CD4-positive, alpha-beta T cell (primary cell): Measurements from ENCODE around the gene PICALM. TPM values are rescaled to one million over a fixed set of nuclear protein-coding genes. Genes with fewer than 3 reads are reported as not detected.

Source experiments
- ATAC-seq: fragments of 200-7000 bp; cut with Tn5 transposase; one replicate; pipeline ENCODE4 v1.10.0; 2022; ENCODE audit warnings: mild to moderate bottlenecking; ENCODE audit not compliant: poor library complexity
- CTCF ChIA-PET: fragments of 350-600 bp; sonication (Branson Sonifier 250); formaldehyde crosslinking; loops from one replicate; lab custom pipeline; 2021; ENCODE audit warnings: antibody characterized with exemption, inconsistent platforms; lab: Charles Lee
- POLR2A ChIA-PET: fragments of 350-600 bp; sonication (Branson Sonifier 250); formaldehyde crosslinking; loops from one replicate; lab custom pipeline; 2021; ENCODE audit warnings: antibody characterized with exemption, inconsistent platforms; lab: Charles Lee
- DNase-seq, 14 experiments: peaks; one replicate each; pipeline ENCODE4 v3.0.0-alpha.2; 2013 to 2020; ENCODE audit warnings: mixed read lengths in 2 of 14
- H3K27ac ChIP-seq, 2 donors: one replicate each; pipeline versions ENCODE4 v1.5.1 to v1.7.0; 2013; ENCODE audit warnings: low read length in 2 of 2, low read depth in 1 of 2, mild to moderate bottlenecking in 1 of 2
- H3K27me3 ChIP-seq, 2 experiments: 1 replicate in 1 of 2; 2 replicates in 1 of 2; pipeline versions ENCODE4 v1.6.1 to v1.7.0; 2013; ENCODE audit warnings: low read length in 2 of 2, control low read depth in 1 of 2, mild to moderate bottlenecking in 1 of 2, moderate library complexity in 1 of 2; ENCODE audit not compliant: insufficient read depth in 2 of 2, control insufficient read depth in 1 of 2
- H3K36me3 ChIP-seq: one replicate; pipeline ENCODE4 v1.6.1; 2013; ENCODE audit warnings: low read length, control low read depth; ENCODE audit not compliant: insufficient read depth
- H3K4me1 ChIP-seq: one replicate; pipeline ENCODE4 v1.6.1; 2013; ENCODE audit warnings: low read length, control low read depth; ENCODE audit not compliant: insufficient read depth
- H3K4me3 ChIP-seq: one replicate; pipeline ENCODE4 v1.5.1; 2013; ENCODE audit warnings: mild to moderate bottlenecking, low read length, moderate library complexity
- H3K9me3 ChIP-seq, 2 experiments: 1 replicate in 1 of 2; 2 replicates in 1 of 2; pipeline versions ENCODE4 v1.6.1 to v1.7.0; 2013; ENCODE audit warnings: low read length in 2 of 2, mild to moderate bottlenecking in 2 of 2, control low read depth in 1 of 2, moderate library complexity in 1 of 2; ENCODE audit not compliant: control insufficient read depth in 1 of 2, insufficient read depth in 1 of 2
- H3K27ac Mint-ChIP-seq: one replicate; pipeline ENCODE4 v1.8.0; 2020; ENCODE audit warnings: mixed read lengths
- H3K27me3 Mint-ChIP-seq: one replicate; pipeline ENCODE4 v1.8.0; 2021; ENCODE audit warnings: mixed read lengths
- H3K36me3 Mint-ChIP-seq: one replicate; pipeline ENCODE4 v1.8.0; 2021; ENCODE audit warnings: low read depth, mixed read lengths
- H3K4me1 Mint-ChIP-seq: one replicate; pipeline ENCODE4 v1.8.0; 2021; ENCODE audit warnings: low read depth, mixed read lengths
- H3K4me3 Mint-ChIP-seq: one replicate; pipeline ENCODE4 v1.8.0; 2020; ENCODE audit warnings: mild to moderate bottlenecking, mixed read lengths
- H3K9me3 Mint-ChIP-seq: one replicate; pipeline ENCODE4 v1.8.0; 2020; ENCODE audit warnings: mixed read lengths
- intact Hi-C, 2 experiments: fragments of 100-400 bp; cut with DNase I in 1 of 2; cut with micrococcal nuclease in 1 of 2; formaldehyde crosslinking; loops; one replicate each; pipeline versions ENCODE4 v1.15.1 to v1.9.0; 2023 to 2025; cut with DNase I, micrococcal nuclease
- total RNA-seq, 174 experiments: library from RNA in 2 of 174; stranded (reverse) in 2 of 174; gene quantifications; one replicate each; pipeline ENCODE4 v1.2.3 and lab custom pipeline; 2021 to 2026
- TF ChIP-seq, protein P1 (sequence below): fragments of 200-600 bp; IDR thresholded peaks from one replicate; pipeline ENCODE4 v1.8.0; 2022; ENCODE audit warnings: antibody characterized with exemption, mild to moderate bottlenecking

Gene PICALM
- total RNA-seq, 2 experiments from 2014 or later, result 73.3 to 77.3 TPM

DNA sequence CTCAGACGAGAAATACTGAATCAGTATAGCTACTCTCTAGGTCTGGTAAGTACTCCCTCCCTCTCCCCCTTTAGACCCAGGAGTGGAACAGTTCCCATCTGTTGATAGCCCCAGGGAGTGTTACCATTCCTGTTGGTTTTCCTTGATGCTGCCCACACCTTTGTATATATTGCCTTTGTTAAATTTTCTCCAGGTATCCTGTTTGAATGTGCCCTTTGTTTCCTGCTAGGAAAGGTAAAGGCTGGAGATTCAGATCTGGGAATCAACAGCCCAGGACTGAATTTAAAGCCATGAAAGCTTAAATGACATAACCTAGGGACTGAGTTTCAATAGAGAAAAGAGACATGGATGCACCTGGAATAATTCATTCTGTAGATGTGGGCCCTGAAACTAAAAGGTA, 145.4 kb downstream of the PICALM start:
- H3K27ac ChIP-seq, result no peak overlapping the region
- H3K9me3 ChIP-seq, result no peaks in the 10 kb centered on the region
- no peaks in the 10 kb centered on the region for H3K4me1 ChIP-seq
- intact Hi-C loops, result no loop called here
- peaks cover 0 to 3% of the 10 kb centered on the region in 2 experiments for H3K27me3 ChIP-seq
- Mint-ChIP-seq H3K4me1 (no peaks in the 10 kb centered on the region), H3K36me3 (no peaks in the 10 kb centered on the region), H3K4me3 (no peak overlapping the region), H3K27ac (no peak overlapping the region), H3K9me3 (no peaks in the 10 kb centered on the region), H3K27me3 (peaks cover 31% of the 10 kb centered on the region)
- DNase-seq, result no peak
- no peak overlapping the region for H3K4me3 ChIP-seq
- ChIA-PET POLR2A (no interaction called here), CTCF (no interaction called here)
- H3K36me3 ChIP-seq, result no peaks in the 10 kb centered on the region
- TF ChIP-seq, protein P1, sequence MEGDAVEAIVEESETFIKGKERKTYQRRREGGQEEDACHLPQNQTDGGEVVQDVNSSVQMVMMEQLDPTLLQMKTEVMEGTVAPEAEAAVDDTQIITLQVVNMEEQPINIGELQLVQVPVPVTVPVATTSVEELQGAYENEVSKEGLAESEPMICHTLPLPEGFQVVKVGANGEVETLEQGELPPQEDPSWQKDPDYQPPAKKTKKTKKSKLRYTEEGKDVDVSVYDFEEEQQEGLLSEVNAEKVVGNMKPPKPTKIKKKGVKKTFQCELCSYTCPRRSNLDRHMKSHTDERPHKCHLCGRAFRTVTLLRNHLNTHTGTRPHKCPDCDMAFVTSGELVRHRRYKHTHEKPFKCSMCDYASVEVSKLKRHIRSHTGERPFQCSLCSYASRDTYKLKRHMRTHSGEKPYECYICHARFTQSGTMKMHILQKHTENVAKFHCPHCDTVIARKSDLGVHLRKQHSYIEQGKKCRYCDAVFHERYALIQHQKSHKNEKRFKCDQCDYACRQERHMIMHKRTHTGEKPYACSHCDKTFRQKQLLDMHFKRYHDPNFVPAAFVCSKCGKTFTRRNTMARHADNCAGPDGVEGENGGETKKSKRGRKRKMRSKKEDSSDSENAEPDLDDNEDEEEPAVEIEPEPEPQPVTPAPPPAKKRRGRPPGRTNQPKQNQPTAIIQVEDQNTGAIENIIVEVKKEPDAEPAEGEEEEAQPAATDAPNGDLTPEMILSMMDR, result no peak
- no peak for ATAC-seq

- H3K27ac ChIP-seq, result no peak overlapping the region
- Mint-ChIP-seq H3K27me3 (peaks cover 30% of the 10 kb centered on the region), H3K4me1 (no peaks in the 10 kb centered on the region), H3K27ac (no peak overlapping the region), H3K9me3 (no peaks in the 10 kb centered on the region), H3K4me3 (no peak overlapping the region), H3K36me3 (no peaks in the 10 kb centered on the region)
- ChIA-PET CTCF (interaction anchor here (0.6 kb wide), 1 partner anchor 93 kb away, joined by 3 read pairs; no protein-coding TSS in a partner anchor), POLR2A (no interaction called here)
- H3K9me3 ChIP-seq, result no peaks in the 10 kb centered on the region
- H3K36me3 ChIP-seq, result no peaks in the 10 kb centered on the region
- no peak overlapping the region for H3K4me3 ChIP-seq
- TF ChIP-seq, protein P1, result no peak
- no peak for ATAC-seq
- no peaks in the 10 kb centered on the region for H3K4me1 ChIP-seq
- DNase-seq, result no peak
- intact Hi-C loops, result no loop called here
- peaks cover 0 to 3% of the 10 kb centered on the region in 2 experiments for H3K27me3 ChIP-seq
Observed at GRCh38 chr11:85922367-85922766, 146.5 kb downstream of the PICALM start.

GRCh38 chr11:85918910-85919794, 149.7 kb downstream of the PICALM start:
- Mint-ChIP-seq H3K4me1 (no peaks in the 10 kb centered on the region), H3K27me3 (peaks cover 10% of the 10 kb centered on the region), H3K27ac (no peak overlapping the region), H3K36me3 (no peaks in the 10 kb centered on the region), H3K9me3 (no peaks in the 10 kb centered on the region), H3K4me3 (no peak overlapping the region)
- Histone ChIP-seq H3K4me1 (no peaks in the 10 kb centered on the region), H3K4me3 (no peak overlapping the region), H3K36me3 (no peaks in the 10 kb centered on the region), H3K27me3 (no peaks in the 10 kb centered on the region), H3K27ac (no peak overlapping the region), H3K9me3 (no peaks in the 10 kb centered on the region)
- intact Hi-C loops, result no loop called here
- TF ChIP-seq, protein P1, result no peak
- no peak for DNase-seq
- no peak for ATAC-seq
- CTCF ChIA-PET, result no interaction called here
- POLR2A ChIA-PET, result no interaction called here
